Heart left ventricle (tissue), 16 donors: ENCODE data around the gene CTSA. TPM values are rescaled to one million over a fixed set of nuclear protein-coding genes. Genes with fewer than 3 reads are reported as not detected.
A peak's percentile ranks its signal among the peaks of the same experiment; 100 is the strongest.

ENCODE experiments used
- ATAC-seq, 4 donors: fragments of 200-7000 bp; cut with Tn5 transposase; one replicate each; pipeline ENCODE4 v1.9.1; 2020 to 2022; ENCODE audit warnings: moderate library complexity in 4 of 4, mild to moderate bottlenecking in 3 of 4, moderate number of reproducible peaks in 1 of 4
- DNase-seq, 5 donors: peaks; one replicate each; pipeline ENCODE4 v3.0.0-alpha.2; 2020
- H3K27ac ChIP-seq, 12 donors: fragments of 200-600 bp; sonication (generic) in 4 of 12; one replicate each; pipeline versions ENCODE4 v1.5.0 to v1.8.0; 2016 to 2022; ENCODE audit warnings: mild to moderate bottlenecking in 2 of 12
- H3K27me3 ChIP-seq, 9 donors: fragments of 200-600 bp; sonication (generic) in 2 of 9; one replicate each; pipeline versions ENCODE4 v1.5.1 to v1.8.0; 2016 to 2022; ENCODE audit warnings: mild to moderate bottlenecking in 3 of 9
- H3K36me3 ChIP-seq, 9 donors: fragments of 200-600 bp; sonication (generic) in 2 of 9; one replicate each; pipeline versions ENCODE4 v1.5.0 to v1.8.0; 2018 to 2022; ENCODE audit warnings: mild to moderate bottlenecking in 2 of 9
- H3K4me1 ChIP-seq, 12 donors: fragments of 200-600 bp; sonication (generic) in 4 of 12; one replicate each; pipeline versions ENCODE4 v1.5.0 to v1.8.0; 2016 to 2022; ENCODE audit warnings: mild to moderate bottlenecking in 3 of 12
- H3K4me3 ChIP-seq, 12 donors: fragments of 200-600 bp; sonication (generic) in 4 of 12; one replicate each; pipeline versions ENCODE4 v1.5.0 to v1.8.0; 2017 to 2022; ENCODE audit warnings: mild to moderate bottlenecking in 9 of 12, moderate library complexity in 4 of 12
- H3K9me3 ChIP-seq, 12 donors: fragments of 200-600 bp; sonication (generic) in 4 of 12; one replicate each; pipeline versions ENCODE4 v1.5.0 to v1.8.0; 2016 to 2022; ENCODE audit warnings: mild to moderate bottlenecking in 1 of 12
- POLR2A ChIP-seq, 2 donors: fragments of 450-650 bp; IDR thresholded peaks; one replicate each; pipeline ENCODE4 v1.6.1; 2017; ENCODE audit warnings: antibody characterized with exemption in 2 of 2, mild to moderate bottlenecking in 2 of 2, moderate library complexity in 2 of 2
- WGBS, 4 donors: extraction: QIAGEN DNeasy Blood & Tissue Kit in 2 of 4; methylation state at CpG; one replicate each; pipeline versions ENCODE4 v1.1.5 to v1.1.7; 2013 to 2018; 5-methylcytosine and 5-hydroxymethylcytosine counted together
- intact Hi-C, 10 donors: fragments of 100-400 bp; cut with DNase I; formaldehyde crosslinking; loops; one replicate each; pipeline versions ENCODE4 v1.11.1 to v1.14.2; 2022
- polyA plus RNA-seq, 2 donors: library from polyadenylated mRNA; stranded (reverse); fragments of 200-250 nt; gene quantifications; one replicate each; pipeline ENCODE4 v1.2.3, GENCODE V29; 2013
- total RNA-seq, 9 donors: library from RNA; depleted of rRNA in 2 of 9; stranded (reverse); fragments of >200 nt in 2 of 9; fragmentation: NEBNext Ultra II Directional in 3 of 9; extraction: Animal tissue kit (Norgen Biotek cat#: 25700) in 3 of 9; gene quantifications; one replicate each; pipeline versions ENCODE4 v1.1.0 to v1.2.4, GENCODE V29; 2016 to 2023
- TF ChIP-seq, protein P1 (sequence below), 12 donors: fragments of 200-600 bp; sonication (generic) in 4 of 12; IDR thresholded peaks; one replicate each; pipeline versions ENCODE4 v1.5.0 to v1.8.0; 2018 to 2022; ENCODE audit warnings: antibody characterized with exemption in 12 of 12, mild to moderate bottlenecking in 5 of 12
- donor health status: ischemic (EF 13 %, LVEDD 7.1; RV severe dilation, severe dysfunction).
- donor health status: healthy with polysubstance abuse.
- donor health status: DM: no; HTN: yes; CAD: no.
- donor health status: DM: no; HTN: no; CAD: no.
- donor health status: ischemic (EF 25% LVEDD 6.9; RV normal size, moderate dysfunction).
- donor health status: ischemic (EF 25% LVEDD 5.7; RV mildly dilated, moderate dysfunction).
- donor health status: healthy.
- donor health status: DM: yes; HTN: yes; CAD: no.
- donor health status: ischemic (EF 35%, LVEDD 5.7; RV mildly dilated, moderate dysfunction).
- donor health status: nonischemic (EF 11% LVEDD 7.7; RV severe dilation, severe dysfunction).
- donor health status: DM: yes; HTN: yes; CAD: no.
- donor health status: PGD.
- donor health status: ischemic (EF 29% LVEDD 5.4; RV normal size, mild dysfunction).
- donor health status: nonischemic (EF 23%, LVEDD 6.1; RV moderate dilation, normal function).

Gene CTSA
- total and polyA plus RNA-seq, 11 donors = 62.5 to 214 (median 107) TPM

GRCh38 chr20:45843506-45843905 lies 47.6 kb upstream of the CTSA start:
- no peaks in the 10 kb centered on the region for H3K9me3 ChIP-seq
- ATAC-seq = peak in 1 of 4 donors; percentile 5
- no peak overlapping the region for H3K4me3 ChIP-seq
- DNase-seq = no peak
- H3K36me3 ChIP-seq = peaks cover 0 to 100% (median 89%) of the 10 kb centered on the region in 9 donors
- intact Hi-C loops = no loop called here
- H3K4me1 ChIP-seq = peaks cover 0 to 31% (median 17%) of the 10 kb centered on the region in 12 donors
- no peak for TF ChIP-seq POLR2A (IDR thresholded peaks at IDR 0.05)
- TF ChIP-seq, protein P1, sequence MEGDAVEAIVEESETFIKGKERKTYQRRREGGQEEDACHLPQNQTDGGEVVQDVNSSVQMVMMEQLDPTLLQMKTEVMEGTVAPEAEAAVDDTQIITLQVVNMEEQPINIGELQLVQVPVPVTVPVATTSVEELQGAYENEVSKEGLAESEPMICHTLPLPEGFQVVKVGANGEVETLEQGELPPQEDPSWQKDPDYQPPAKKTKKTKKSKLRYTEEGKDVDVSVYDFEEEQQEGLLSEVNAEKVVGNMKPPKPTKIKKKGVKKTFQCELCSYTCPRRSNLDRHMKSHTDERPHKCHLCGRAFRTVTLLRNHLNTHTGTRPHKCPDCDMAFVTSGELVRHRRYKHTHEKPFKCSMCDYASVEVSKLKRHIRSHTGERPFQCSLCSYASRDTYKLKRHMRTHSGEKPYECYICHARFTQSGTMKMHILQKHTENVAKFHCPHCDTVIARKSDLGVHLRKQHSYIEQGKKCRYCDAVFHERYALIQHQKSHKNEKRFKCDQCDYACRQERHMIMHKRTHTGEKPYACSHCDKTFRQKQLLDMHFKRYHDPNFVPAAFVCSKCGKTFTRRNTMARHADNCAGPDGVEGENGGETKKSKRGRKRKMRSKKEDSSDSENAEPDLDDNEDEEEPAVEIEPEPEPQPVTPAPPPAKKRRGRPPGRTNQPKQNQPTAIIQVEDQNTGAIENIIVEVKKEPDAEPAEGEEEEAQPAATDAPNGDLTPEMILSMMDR (IDR thresholded peaks at IDR 0.05) = no peak
- 92 to 94% (median 92%) methylated on average over 12 to 14 of the region's 14 CpGs for WGBS, 4 donors
- H3K27ac ChIP-seq = peak overlapping the region in 2 of 12 donors; percentile 6 to 66
- H3K27me3 ChIP-seq = no peaks in the 10 kb centered on the region

- intact Hi-C loops = no loop called here
These were observed 45.7 kb upstream of the CTSA start for GRCh38 chr20:45845452-45845851.

GRCh38 chr20:45848421-45848820 lies 42.7 kb upstream of the CTSA start:
- no peak for ATAC-seq

More at GRCh38 chr20:45845452-45845851, 45.7 kb upstream of the CTSA start:
- peaks cover 0 to 29% (median 17%) of the 10 kb centered on the region in 12 donors for H3K4me1 ChIP-seq
- H3K4me3 ChIP-seq = no peak overlapping the region
- no peaks in the 10 kb centered on the region for H3K9me3 ChIP-seq
- TF ChIP-seq POLR2A (IDR thresholded peaks at IDR 0.05) = no peak
- TF ChIP-seq, protein P1 (IDR thresholded peaks at IDR 0.05) = no peak
- H3K27me3 ChIP-seq = no peaks in the 10 kb centered on the region
- DNase-seq (no peak), ATAC-seq (no peak)
- peak overlapping the region in 1 of 12 donors; percentile 15 for H3K27ac ChIP-seq
- peaks cover 0 to 91% (median 85%) of the 10 kb centered on the region in 9 donors for H3K36me3 ChIP-seq

GRCh38 chr20:45848969-45849582 lies 42.1 kb upstream of the CTSA start:
- H3K9me3 ChIP-seq = no peaks in the 10 kb centered on the region
- H3K36me3 ChIP-seq = peaks cover 0 to 87% (median 77%) of the 10 kb centered on the region in 9 donors
- WGBS, 4 donors = 94 to 95% (median 94%) methylated on average over 8 of the region's 8 CpGs
- no peak overlapping the region for H3K27ac ChIP-seq
- TF ChIP-seq, protein P1 (IDR thresholded peaks at IDR 0.05) = no peak
- TF ChIP-seq POLR2A (IDR thresholded peaks at IDR 0.05) = no peak
- DNase-seq (no peak), ATAC-seq (no peak)
- peaks cover 0 to 10% (median 2%) of the 10 kb centered on the region in 12 donors for H3K4me1 ChIP-seq
- intact Hi-C loops = no loop called here
- H3K4me3 ChIP-seq = no peak overlapping the region
- no peaks in the 10 kb centered on the region for H3K27me3 ChIP-seq

More at GRCh38 chr20:45848421-45848820, 42.7 kb upstream of the CTSA start:
- H3K4me1 ChIP-seq = peaks cover 0 to 13% (median 3%) of the 10 kb centered on the region in 12 donors
- H3K9me3 ChIP-seq = no peaks in the 10 kb centered on the region
- intact Hi-C loops = no loop called here
- TF ChIP-seq, protein P1 (IDR thresholded peaks at IDR 0.05) = no peak
- TF ChIP-seq POLR2A (IDR thresholded peaks at IDR 0.05) = no peak
- no peak for DNase-seq
- H3K4me3 ChIP-seq = no peak overlapping the region
- no peak overlapping the region for H3K27ac ChIP-seq
- peaks cover 0 to 88% (median 77%) of the 10 kb centered on the region in 9 donors for H3K36me3 ChIP-seq
- no peaks in the 10 kb centered on the region for H3K27me3 ChIP-seq
- 93 to 98% (median 95%) methylated on average over 8 of the region's 8 CpGs for WGBS, 4 donors
